ENCODE measurements around the gene SMARCA5.
A peak's percentile ranks its signal among the peaks of the same experiment; 100 is the strongest.
"Not testable (repeated sequence)": the region's sequence is repeated elsewhere in the genome, so short reads cannot be mapped to it uniquely, and the experiment has no call there.

SMARCA5 gene, protein sequence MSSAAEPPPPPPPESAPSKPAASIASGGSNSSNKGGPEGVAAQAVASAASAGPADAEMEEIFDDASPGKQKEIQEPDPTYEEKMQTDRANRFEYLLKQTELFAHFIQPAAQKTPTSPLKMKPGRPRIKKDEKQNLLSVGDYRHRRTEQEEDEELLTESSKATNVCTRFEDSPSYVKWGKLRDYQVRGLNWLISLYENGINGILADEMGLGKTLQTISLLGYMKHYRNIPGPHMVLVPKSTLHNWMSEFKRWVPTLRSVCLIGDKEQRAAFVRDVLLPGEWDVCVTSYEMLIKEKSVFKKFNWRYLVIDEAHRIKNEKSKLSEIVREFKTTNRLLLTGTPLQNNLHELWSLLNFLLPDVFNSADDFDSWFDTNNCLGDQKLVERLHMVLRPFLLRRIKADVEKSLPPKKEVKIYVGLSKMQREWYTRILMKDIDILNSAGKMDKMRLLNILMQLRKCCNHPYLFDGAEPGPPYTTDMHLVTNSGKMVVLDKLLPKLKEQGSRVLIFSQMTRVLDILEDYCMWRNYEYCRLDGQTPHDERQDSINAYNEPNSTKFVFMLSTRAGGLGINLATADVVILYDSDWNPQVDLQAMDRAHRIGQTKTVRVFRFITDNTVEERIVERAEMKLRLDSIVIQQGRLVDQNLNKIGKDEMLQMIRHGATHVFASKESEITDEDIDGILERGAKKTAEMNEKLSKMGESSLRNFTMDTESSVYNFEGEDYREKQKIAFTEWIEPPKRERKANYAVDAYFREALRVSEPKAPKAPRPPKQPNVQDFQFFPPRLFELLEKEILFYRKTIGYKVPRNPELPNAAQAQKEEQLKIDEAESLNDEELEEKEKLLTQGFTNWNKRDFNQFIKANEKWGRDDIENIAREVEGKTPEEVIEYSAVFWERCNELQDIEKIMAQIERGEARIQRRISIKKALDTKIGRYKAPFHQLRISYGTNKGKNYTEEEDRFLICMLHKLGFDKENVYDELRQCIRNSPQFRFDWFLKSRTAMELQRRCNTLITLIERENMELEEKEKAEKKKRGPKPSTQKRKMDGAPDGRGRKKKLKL

DNA sequence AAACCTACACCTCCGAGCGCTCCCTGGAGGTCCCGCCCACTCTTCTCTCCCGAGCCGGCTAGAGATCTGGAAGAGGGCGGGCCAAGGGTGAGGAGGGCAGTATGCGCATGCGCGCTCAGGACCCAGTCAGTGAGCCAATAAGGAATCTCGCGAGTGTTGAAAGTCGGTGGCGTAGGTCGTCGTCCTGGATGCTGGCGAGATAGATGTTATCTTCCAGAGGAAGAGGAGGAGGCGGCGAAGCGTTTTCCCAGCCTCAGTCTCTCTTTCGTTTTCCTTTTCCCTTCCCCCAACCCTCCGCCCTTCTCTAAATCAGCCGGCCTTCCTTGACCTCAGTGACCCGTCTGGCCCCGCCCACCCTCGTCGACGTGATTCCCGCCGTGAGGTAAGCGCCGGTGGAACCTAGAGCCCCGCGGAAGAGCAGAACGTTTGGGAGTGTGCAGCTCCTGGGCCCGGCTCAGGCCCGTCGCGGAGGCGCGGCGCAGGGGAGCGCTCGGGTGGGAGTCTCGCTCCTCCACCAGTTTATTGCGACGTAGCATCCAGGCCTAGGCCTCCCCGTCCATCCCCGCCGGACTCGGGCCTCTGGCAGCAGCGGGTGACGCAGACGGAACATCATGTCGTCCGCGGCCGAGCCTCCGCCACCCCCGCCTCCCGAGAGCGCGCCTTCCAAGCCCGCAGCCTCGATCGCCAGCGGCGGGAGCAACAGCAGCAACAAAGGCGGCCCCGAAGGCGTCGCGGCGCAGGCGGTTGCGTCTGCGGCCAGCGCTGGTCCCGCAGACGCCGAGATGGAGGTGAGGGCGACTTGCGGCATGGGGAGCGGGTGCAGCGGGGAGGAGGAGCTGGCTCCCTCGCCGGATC, at the start of gene SMARCA5:
TSS of gene SMARCA5 (plus strand) at position 389 of the 855 bp plus-strand sequence. CDS start at position 612, 223 bp downstream.
- peak; percentile 95 for DNase-seq

DNA sequence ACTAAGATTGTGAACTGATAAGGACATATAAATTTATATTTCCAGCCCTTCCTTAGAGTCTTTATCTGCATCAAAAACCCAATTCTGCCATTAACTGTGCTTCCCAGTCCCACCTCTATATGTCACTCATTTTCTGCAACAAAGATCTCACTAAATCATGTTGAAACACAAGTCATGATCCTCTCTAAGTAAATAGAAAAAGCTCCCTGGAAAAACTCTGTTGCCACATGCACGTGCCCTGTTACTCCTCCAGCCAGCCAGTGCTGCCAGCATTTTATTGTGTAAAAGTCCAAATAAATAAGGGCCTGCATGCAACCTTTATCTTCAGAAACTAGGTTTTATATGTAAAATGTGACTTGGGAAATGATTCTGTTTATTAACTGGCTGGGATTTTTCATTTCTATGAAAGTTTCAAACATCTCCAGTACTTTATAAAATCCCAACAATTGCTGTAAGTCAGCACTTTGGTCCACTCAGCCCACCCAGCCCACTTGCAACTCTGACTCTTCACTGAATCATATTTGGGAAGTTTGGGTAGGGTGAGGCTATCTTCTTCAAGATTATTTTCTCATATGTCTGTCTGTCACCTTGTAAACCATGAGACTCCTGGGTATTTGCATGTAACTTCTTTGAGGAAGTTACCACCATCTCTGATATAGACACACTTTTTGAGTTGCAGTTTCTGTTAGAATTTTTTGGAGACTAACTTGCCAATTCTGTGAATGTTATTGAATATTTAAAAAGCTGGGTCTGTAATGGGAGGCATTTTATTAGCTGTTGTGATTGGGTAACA, 40.0 kb upstream of the SMARCA5 start:
- no peak for DNase-seq

DNA sequence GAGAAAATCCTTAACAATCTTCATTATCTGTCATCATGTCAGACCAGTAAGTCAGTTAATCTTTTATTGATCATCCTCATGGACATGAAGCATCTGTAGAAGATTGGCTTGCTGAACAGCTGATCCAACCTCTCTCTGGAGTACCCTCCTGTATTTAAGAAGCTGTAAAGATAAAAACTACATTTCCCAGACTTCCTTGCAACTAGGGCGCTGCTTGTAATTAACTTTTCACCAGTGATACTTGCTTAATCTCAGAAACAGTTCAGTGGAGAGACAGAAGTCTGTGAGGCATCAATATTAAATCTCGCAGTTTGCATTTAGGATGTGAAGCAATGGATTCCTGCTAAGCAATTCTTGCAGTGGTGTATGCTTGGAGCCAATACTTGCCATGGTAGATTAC, 36.0 kb upstream of the SMARCA5 start:
- DNase-seq, result no peak

DNA sequence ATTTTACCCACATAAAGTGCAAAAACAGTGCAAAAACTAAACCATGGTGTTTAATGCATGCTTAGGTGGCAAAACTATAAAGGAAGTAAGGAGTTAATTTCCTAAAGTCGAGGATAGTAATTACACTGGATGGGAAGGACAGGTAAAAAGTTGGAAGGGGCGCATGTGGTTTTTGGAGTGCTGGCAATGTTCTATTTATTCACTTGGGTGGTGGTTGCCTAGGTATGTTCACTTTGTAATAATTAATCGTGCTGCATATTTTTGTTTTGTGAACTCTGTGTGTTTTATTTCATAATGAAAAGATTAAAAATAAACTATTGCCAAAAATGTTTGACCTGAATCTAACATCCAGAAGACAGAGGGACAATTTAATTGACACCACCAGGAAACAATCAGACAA, 32.1 kb upstream of the SMARCA5 start:
- DNase-seq, result no peak

DNA sequence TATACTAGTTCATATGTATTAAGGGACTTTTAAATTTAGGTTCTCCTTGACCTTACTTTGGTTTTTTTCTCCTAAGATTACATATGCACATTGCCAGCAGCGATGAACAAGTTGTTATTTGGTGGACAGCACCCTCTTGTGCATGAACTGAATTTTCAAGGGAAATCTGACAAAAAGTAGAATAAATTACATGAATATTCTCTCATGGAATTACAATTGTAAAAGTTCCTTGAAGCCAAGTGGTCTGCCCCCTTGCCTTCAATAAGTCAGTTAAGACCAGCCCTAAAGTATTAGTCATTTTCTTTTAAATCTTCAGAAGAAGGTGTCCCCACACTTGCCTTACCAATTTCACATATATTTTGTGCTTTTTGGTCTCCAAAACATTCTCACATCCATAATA, 30.7 kb upstream of the SMARCA5 start:
- DNase-seq, result peak; percentile 54

DNA sequence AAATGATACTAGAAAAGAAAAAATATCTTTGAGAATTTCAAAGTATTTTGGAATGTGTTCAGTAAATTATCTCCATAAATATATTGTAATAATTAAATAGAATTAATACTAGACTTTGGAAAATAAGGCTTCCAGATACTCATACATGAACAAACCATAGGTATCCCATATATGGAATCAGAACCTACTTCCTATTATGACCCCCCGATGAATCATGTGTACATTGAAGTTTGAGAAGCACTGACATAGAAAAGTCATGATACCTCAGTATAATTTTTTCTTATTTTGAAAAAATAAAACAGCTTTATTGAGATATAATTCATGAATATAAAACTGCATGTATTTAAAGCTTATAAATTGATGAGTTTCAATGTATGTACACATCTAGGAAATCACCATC, 27.2 kb upstream of the SMARCA5 start:
- no peak for DNase-seq

DNA sequence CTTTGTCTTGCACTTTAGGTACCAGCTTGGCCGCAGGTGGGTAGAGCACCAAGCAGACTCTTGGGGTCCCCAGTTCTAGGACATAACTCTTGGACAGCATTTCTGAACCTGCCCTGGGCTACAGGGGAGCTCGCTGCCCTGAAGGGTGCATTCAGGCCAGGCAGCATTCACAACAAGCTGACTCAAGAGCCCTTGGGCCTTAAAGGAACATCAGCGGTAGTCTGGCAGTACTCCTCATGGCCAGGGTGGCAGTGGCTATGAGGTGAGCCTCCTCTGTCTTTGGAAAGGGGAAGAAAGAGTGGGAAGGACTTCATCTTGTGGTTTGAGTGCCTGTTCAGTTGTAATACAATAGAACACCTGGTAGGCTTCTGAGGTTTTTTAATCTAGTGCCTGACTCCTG, 24.8 kb upstream of the SMARCA5 start:
- DNase-seq, result no peak

DNA sequence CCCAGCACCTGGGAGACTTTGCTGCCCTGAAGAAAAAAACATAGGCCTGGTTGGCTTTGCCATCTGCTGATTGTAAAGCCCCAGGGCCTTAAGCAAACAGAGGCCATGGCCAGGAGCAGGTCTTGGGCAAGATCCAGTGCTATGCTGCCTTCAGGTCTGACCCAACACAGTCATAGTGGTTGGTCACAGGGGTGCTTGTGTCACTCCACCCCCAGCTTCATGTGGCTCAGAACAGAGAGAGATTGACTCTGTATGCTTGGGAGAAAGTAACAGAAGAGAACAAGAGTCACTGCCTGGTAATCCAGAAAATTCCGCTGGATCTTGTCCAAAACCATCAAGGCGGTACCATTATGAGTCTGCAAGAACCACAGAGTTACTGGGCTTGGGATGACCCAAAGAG, 24.4 kb upstream of the SMARCA5 start:
- no peak for DNase-seq

DNA sequence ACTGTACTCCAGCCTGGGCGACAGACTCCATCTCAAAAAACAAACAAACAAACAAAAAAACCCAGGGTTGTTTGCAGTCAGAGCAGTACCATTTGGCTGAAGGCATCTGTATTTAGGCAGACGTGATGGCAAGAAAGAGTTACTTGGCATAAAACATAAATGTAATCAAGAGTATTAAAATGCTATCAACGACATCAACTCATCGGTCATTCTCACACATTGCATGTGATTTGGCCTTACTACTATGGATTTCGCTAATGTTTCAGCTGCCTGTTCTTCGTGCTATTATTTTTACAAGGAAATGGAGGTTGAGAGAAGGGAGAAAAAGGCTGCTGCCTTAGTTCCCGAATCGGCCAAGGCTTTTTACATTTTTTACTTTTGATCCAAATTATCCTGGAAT, 15.5 kb upstream of the SMARCA5 start:
- DNase-seq, result no peak

DNA sequence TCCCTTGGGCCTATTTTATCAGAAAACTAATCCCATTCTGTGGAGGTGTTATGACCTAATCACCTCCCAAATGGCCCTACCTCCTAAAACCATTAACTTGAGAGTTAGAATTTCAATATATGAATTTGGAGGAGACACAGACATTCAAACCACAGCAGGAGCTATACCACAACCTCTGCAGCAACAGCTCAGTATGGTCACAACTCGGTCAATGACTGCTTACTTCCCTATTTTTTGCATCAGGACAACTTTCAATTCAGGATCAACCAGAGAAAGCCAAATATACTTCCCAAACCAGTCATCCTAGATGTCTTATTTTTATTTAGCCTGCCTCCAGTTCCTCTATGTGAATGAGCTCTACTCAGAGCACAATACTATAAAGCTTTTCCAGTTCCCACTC, 11.3 kb upstream of the SMARCA5 start:
- DNase-seq, result no peak

DNA sequence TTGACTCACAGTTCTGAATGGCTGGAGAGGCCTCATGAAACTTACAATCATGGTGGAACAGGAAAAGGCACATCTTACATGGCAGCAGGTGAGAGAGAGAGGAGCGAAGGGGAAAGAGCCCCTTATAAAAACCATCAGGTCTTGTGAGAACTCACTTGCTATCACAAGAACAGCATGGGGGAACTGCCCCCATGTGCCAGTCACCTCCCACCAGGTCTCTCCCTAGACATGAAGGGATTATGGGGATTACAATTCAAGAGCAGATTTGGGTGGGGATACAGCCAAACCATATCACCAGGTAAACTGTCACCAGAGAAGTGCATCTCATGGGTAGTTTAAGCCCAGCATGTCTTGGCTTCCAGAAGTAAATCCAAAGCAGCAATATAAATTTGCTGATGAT, 7.5 kb upstream of the SMARCA5 start:
- no peak for DNase-seq

DNA sequence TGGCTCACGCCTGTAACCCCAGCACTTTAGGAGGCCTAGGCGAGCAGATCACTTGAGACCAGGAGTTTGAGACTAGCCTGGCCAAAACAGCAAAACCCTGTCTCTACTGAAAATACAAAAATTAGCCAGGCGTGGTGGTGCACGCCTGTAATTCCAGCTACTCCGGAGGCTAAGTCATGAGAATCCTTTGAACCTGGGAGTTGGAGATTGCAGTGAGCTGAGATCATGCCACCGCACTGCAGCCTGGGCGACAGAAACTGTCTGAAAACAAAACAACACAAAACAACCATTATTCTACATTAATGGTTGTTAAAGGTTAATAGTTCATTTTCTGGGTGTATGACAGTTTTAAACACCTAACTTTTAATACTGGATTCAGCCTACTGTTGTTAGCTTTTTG, 1.6 kb upstream of the SMARCA5 start:
- DNase-seq, result no peak

DNA sequence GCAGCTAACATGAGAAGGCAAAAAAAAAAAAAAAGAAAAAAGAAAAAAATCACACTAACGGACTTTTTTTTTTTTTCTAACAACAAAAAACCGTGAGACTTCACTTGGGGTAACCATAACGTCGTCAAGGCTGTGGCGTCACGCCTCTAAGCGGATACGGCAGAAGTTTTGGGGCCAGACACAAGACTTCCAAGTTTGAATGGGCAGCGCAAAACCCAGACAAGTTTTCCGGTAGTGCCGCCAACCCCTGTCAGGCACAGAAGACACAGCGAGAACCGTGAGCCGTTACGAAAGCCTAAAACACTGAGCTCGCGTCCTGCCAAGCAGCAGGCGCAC, 556 bp upstream of the SMARCA5 start:
- DNase-seq, result no peak

DNA sequence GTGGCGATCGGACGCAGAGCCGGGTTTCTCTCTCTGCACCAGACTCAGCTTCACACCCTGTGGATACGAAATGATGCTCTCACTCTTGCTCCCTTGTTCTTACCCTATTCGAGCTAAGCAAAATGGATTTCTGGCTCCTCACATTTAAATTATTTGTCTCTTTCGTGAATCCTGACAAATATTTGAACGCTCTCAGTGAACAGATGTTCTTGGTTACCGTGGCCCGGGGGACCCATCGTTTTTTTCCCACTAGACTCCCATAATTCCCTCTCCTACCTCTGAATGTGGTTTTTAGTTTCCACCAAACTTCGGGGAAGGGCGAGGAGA, 630 bp downstream of the SMARCA5 start:
- DNase-seq, result no peak

DNA sequence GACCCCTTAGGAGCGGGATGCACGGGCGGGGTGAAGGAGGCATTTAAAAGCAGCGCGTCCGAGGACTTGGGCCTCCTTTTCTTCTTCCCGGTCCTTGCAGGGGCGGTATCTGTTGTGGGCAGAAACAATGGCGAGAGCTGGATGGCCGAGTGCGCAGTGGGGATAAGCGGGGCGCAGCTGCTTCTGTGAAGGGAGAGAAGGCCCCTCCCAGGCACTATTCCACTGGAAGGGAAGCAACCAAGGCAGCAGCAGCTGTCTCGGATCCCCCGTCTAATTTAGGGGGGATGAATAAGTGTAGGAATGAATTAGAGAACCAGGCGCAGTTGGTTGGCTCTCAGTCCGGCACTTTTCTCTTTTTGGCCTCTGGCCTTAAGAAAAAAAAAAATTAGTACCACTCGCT, 995 bp downstream of the SMARCA5 start:
- peak; percentile 75 for DNase-seq

DNA sequence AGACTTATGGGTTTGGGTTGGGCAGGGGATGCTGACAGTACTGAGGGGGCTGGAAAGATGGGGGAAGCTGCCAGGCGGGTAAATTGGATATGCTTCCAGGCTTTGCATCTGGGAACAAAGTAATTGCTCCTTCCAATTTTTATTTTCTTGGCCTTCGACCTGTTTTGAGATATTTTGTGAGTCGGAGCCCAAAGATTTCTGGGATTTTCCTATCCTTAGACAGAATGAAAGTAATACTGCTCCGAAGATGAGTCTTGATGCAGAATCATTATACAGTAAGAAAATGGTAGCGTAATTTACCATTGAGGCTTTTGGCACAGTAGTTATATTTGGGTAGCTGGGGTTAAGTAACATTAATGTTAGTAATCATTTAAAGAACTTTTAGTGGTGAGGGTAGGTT, 1.4 kb downstream of the SMARCA5 start:
- DNase-seq, result no peak

DNA sequence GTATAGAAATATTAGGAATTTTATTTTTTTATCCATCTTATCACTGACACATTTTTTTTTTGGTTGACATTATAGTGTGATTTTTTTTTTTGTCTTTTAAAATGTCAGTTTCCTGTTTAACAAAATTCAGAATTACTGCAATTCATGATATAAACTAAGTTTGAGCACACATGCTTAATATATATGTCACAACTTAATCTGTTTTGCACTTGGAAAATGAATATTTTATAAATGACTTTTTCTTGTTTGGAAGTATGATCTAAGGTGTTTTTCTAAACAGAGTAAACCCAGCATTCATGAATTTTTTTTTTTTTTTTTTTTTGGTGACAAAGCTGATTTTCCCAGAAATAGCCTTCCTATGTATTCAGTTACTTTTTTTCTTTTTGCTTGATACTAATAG, 2.4 kb downstream of the SMARCA5 start:
- no peak for DNase-seq

DNA sequence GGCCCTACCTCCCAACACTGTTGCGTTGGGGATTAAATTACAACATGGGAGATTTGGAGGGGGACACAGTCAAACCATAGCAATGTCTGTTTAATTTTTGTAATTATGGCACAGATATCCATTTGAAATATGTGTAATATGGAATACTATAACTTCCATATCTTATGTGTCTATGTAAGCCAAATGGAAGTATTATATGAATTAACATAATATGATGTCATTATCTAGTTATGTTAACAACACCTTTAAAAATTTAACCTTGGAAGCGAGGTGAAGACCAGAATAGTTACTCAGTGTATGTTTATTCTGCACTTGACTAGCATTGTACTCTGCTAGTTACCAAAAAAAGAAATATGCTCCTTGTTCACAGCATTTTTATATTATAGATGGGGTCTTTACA, 4.3 kb downstream of the SMARCA5 start:
- no peak for DNase-seq

DNA sequence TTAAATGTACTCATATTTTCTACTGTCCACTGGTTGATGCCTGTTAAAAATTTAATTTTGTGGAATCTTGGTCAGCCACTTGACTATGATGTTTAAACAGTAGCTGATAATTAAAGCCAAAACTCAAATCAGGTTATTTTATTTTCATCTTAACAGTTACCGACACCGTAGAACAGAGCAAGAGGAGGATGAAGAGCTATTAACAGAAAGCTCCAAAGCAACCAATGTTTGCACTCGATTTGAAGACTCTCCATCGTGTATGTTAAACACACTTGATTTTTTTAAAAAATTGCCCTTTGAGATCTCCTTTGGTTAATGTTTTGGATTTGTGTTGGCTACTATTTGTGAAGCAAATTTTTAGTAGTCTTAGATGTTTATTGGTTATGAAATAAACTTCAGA, 10.7 kb downstream of the SMARCA5 start:
- no peak for DNase-seq

DNA sequence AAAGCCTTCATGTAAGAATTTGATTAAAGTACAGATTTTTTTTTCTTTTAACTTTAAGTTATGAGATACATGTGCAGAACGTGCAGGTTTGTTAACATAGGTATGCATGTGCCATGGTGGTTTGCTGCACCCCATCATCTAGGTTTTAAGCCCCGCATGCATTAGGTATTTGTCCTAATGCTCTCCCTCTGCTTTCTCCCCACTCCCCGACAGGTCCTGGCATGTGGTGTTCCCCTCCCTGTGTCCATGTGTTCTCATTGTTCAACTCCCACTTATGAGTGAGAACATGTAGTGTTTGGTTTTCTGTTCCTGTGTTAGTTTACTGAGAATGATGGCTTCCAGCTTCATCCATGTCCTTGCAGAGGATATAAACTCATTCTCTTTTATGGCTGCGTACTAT, 14.5 kb downstream of the SMARCA5 start:
- not testable (repeated sequence) for DNase-seq

DNA sequence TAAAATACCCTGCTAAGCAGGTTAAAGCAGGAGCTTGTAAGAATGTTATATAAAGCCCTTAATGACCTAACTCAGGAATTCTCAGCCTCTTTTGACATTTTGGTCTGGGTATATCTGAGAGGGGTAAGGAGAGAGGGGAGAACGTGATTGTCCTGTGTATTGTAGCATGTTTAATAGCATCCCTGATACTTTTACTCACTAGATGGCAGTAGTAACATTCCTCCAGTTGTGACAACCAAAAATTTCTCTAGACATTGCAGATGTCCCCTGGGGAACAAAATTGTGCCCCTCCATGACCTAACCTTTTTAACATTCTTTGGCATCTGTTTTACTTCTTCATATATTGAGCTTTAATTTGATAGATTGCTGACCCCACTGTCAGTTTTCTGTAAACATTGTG, 17.9 kb downstream of the SMARCA5 start:
- peak; percentile 0 for DNase-seq

DNA sequence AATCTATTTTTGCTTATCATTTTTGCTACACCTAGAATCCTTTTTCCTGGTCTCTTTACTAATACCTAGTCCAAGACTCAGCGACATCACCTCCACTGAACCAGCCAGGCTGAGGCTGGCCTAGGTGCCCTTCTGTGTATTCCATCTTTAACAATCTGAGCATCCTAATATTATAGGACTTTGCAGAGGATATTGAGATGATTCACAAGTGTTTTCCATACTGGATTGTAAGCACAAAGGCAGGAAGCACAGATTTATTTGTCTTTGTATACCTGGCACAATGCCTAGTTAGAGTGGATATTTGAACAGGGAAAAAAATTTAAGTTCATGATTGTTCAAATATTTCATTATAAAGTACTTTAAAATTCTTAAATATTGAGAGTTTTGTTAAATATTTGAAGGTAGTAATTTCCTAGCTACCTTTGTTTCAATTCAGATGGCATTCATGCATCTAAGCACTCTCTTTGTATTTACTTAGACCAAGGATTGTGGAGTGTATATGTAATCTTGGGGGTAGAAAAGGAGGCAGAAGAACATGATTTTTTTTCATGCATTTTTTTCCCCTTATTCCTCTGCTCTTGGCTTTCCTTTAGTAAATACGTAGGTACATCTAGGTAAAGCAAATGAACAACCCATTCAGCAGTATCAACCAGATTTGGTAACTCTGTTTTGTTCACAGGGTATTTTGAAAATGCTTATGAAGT, 18.4 kb downstream of the SMARCA5 start:
- peak; percentile 3 for DNase-seq
